ENCODE data around the gene RBMS3. TPM values are rescaled to one million over a fixed set of nuclear protein-coding genes. Genes with fewer than 3 reads are reported as not detected.

The RBMS3 gene
- total and polyA plus RNA-seq, 2 of the 8 experiments (the other 6 are each of a cell fraction or from before 2014, with no cell fraction given) = 3.7 to 6.9 TPM

DNA sequence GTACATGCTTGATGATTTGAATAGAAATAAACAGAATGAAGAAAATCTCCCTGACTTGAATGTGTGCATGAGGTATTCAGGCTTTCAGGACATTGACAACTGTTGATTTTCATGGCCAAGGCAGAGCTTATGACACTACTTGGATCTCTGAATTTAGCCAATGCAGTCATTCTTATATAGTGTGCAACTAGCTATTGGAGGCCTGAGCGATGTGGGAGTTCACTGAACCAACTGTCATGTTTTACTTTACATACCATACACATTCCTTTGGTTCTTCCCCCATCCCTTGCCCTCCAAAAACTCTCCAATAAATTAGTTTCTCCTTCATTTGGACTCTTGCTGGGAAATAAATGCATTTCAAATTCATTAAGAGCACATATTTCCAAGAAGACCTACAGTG, 460.4 kb downstream of the RBMS3 start:
- Histone ChIP-seq H3K56ac (replicated peaks; ENCODE audit: insufficient read length, low read depth, low read length) (no peak overlapping the region), H4K20me1 (replicated peaks in 1 of 2; ENCODE audit: control insufficient read depth in 1 of 2, insufficient read depth in 2 of 2, low read length in 2 of 2) (no peaks in the 10 kb centered on the region), H2AK5ac (ENCODE audit: low read depth, low read length) (no peak overlapping the region), H3K18ac (ENCODE audit: extremely low read depth, low read length) (no peak overlapping the region), H3K9ac (replicated peaks in 1 of 4; ENCODE audit: extremely low read depth in 1 of 4, low read depth in 3 of 4, low read length in 3 of 4) (no peak overlapping the region), H4K91ac (replicated peaks; ENCODE audit: insufficient read length, low read length) (no peak overlapping the region), H3K4me1 (replicated peaks in 1 of 4; ENCODE audit: control insufficient read depth in 3 of 4, insufficient read depth in 4 of 4, low read length in 3 of 4) (peaks cover 0 to 7% (median 0%) of the 10 kb centered on the region in 4 experiments; a peak in 2 of 7 replicates), H3K23ac (ENCODE audit: insufficient read length) (no peak overlapping the region), H3K14ac (ENCODE audit: insufficient read length) (no peak overlapping the region), H2BK120ac (replicated peaks; ENCODE audit: low read depth, low read length) (no peak overlapping the region), H4K5ac (ENCODE audit: insufficient read length, low read depth, low read length) (no peak overlapping the region), H3K4me3 (ENCODE audit: extremely low read depth in 1 of 4, insufficient read depth in 2 of 4, low read depth in 3 of 4, low read length in 4 of 4) (no peak overlapping the region), H4K8ac (ENCODE audit: extremely low read depth, insufficient read depth, low read length) (no peak overlapping the region), H2BK5ac (ENCODE audit: low read depth, low read length) (no peak overlapping the region), H3K36me3 (ENCODE audit: control insufficient read depth in 2 of 4, insufficient read depth in 4 of 4, low read length in 3 of 4) (no peaks in the 10 kb centered on the region), H3K9me3 (ENCODE audit: insufficient read depth in 2 of 2, low read depth in 1 of 2, low read length in 1 of 2) (no peaks in the 10 kb centered on the region), H2BK20ac (ENCODE audit: low read length) (no peak overlapping the region), H3K4ac (replicated peaks; ENCODE audit: insufficient read length, low read depth, low read length) (no peak overlapping the region), H3K23me2 (ENCODE audit: low read depth, low read length) (no peaks in the 10 kb centered on the region), H3K79me2 (ENCODE audit: control insufficient read depth in 1 of 2, insufficient read depth in 2 of 2, low read length in 2 of 2) (no peaks in the 10 kb centered on the region), H3K27ac (ENCODE audit: low read depth, low read length) (no peak overlapping the region), H2BK12ac (ENCODE audit: low read depth, low read length) (no peak overlapping the region), H2AFZ (ENCODE audit: low read length) (no peak overlapping the region), H3K27me3 (replicated peaks in 1 of 4; ENCODE audit: control insufficient read depth in 3 of 4, extremely low read depth in 1 of 4, insufficient read depth in 3 of 4, low read length in 3 of 4) (no peaks in the 10 kb centered on the region), H3K79me1 (ENCODE audit: low read depth, low read length) (no peaks in the 10 kb centered on the region), H3K4me2 (ENCODE audit: insufficient read depth in 1 of 2, low read depth in 2 of 2, low read length in 2 of 2) (no peak overlapping the region), H2BK15ac (ENCODE audit: low read length) (no peak overlapping the region)
- ChIA-PET POLR2A (ENCODE audit: partially characterized antibody) (no interaction called here), CTCF (ENCODE audit: partially characterized antibody) (interaction anchor here (0.7 to 1.7 kb wide), 2 partner anchors 14 to 1133 kb away, joined by 3 to 4 read pairs; no protein-coding TSS in a partner anchor)
- FAIRE-seq = no peak
- no peak for DNase-seq (ENCODE audit: low read depth in 1 of 2, low spot score in 2 of 2)
- WGBS, 2 experiments (ENCODE audit: extremely low coverage in 1 of 2, insufficient coverage in 1 of 2, insufficient read length in 1 of 2, insufficient replicate concordance in 2 of 2, low coverage in 1 of 2, low lambda C conversion rate in 2 of 2, missing lambda C conversion rate in 1 of 2) = 91% methylated on average over 1 of the region's 1 CpG; no CpG with 5 or more reads in 1 of the 2 experiments
- TF ChIP-seq, protein P1, sequence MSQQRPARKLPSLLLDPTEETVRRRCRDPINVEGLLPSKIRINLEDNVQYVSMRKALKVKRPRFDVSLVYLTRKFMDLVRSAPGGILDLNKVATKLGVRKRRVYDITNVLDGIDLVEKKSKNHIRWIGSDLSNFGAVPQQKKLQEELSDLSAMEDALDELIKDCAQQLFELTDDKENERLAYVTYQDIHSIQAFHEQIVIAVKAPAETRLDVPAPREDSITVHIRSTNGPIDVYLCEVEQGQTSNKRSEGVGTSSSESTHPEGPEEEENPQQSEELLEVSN (IDR thresholded peaks at IDR 0.05) = no peak
- TF ChIP-seq EZH2 (IDR thresholded peaks at IDR 0.05; ENCODE audit: low read depth, low read length, severe bottlenecking) (no peak), SP2 (IDR thresholded peaks at IDR 0.05; ENCODE audit: low read length) (no peak), CHD2 (IDR thresholded peaks at IDR 0.05; ENCODE audit: low read length) (no peak), RXRA (IDR thresholded peaks at IDR 0.05; ENCODE audit: insufficient read depth, low read depth, low read length) (no peak), MAFK (IDR thresholded peaks at IDR 0.05; ENCODE audit: low read depth, low read length) (no peak), ASH2L (IDR thresholded peaks at IDR 0.05; ENCODE audit: low read length) (no peak), SIN3A (conservative IDR thresholded peaks at IDR 0.05 in 1 of 2, IDR thresholded peaks at IDR 0.05 in 1 of 2; ENCODE audit: low read depth in 1 of 2, low read length in 2 of 2) (no peak), EP300 (IDR thresholded peaks at IDR 0.05; ENCODE audit: borderline replicate concordance in 1 of 2, low read depth in 2 of 2, low read length in 2 of 2) (no peak), BCL11A (IDR thresholded peaks at IDR 0.05; ENCODE audit: low read depth in 2 of 2, low read length in 2 of 2) (no peak), TAF7 (optimal IDR thresholded peaks at IDR 0.05; ENCODE audit: borderline replicate concordance, low read depth, low read length) (no peak)
- TF ChIP-seq, protein P2, sequence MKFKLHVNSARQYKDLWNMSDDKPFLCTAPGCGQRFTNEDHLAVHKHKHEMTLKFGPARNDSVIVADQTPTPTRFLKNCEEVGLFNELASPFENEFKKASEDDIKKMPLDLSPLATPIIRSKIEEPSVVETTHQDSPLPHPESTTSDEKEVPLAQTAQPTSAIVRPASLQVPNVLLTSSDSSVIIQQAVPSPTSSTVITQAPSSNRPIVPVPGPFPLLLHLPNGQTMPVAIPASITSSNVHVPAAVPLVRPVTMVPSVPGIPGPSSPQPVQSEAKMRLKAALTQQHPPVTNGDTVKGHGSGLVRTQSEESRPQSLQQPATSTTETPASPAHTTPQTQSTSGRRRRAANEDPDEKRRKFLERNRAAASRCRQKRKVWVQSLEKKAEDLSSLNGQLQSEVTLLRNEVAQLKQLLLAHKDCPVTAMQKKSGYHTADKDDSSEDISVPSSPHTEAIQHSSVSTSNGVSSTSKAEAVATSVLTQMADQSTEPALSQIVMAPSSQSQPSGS (IDR thresholded peaks at IDR 0.05; ENCODE audit: low read length) = no peak
